Measurements from ENCODE around the gene SDHC. TPM values are rescaled to one million over a fixed set of nuclear protein-coding genes. Genes with fewer than 3 reads are reported as not detected.
"Not testable (repeated sequence)": the region's sequence is repeated elsewhere in the genome, so short reads cannot be mapped to it uniquely, and the experiment has no call there.

The SDHC gene
- total and polyA plus RNA-seq, 8 donors = 18.2 to 91.4 (median 56.3) TPM

DNA sequence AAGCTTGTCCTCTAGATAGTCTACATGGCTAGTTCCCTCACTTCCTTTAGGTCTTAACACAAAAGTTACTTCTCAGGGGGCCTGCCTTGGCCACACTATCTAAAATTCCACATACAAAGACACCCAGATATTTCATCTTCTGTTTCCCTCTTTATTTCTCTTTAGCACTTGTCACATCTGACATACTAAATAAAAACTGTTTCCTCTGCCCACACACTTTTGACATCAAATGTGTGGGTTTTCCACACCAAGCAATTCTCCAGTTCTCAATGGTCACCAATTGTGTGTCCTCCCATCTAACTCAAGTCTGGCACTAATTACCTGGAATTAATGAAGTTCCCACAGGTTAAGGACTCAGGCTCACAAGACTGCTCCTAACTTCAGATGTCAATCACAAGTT is 79.0 kb downstream of the SDHC start:
- Histone ChIP-seq H3K4me1 (peaks cover 0 to 6% (median 5%) of the 10 kb centered on the region in 3 donors), H3K36me3 (no peaks in the 10 kb centered on the region), H3K4me3 (no peak overlapping the region), H3K9me3 (no peaks in the 10 kb centered on the region), H3K27me3 (no peaks in the 10 kb centered on the region), H3K27ac (no peak overlapping the region)
- TF ChIP-seq, protein P1, sequence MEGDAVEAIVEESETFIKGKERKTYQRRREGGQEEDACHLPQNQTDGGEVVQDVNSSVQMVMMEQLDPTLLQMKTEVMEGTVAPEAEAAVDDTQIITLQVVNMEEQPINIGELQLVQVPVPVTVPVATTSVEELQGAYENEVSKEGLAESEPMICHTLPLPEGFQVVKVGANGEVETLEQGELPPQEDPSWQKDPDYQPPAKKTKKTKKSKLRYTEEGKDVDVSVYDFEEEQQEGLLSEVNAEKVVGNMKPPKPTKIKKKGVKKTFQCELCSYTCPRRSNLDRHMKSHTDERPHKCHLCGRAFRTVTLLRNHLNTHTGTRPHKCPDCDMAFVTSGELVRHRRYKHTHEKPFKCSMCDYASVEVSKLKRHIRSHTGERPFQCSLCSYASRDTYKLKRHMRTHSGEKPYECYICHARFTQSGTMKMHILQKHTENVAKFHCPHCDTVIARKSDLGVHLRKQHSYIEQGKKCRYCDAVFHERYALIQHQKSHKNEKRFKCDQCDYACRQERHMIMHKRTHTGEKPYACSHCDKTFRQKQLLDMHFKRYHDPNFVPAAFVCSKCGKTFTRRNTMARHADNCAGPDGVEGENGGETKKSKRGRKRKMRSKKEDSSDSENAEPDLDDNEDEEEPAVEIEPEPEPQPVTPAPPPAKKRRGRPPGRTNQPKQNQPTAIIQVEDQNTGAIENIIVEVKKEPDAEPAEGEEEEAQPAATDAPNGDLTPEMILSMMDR (IDR thresholded peaks at IDR 0.05) = no peak
- FAIRE-seq (no peak), ATAC-seq (no peak), DNase-seq (no peak)
- intact Hi-C loops (cut with DNase I) = no loop called here

DNA sequence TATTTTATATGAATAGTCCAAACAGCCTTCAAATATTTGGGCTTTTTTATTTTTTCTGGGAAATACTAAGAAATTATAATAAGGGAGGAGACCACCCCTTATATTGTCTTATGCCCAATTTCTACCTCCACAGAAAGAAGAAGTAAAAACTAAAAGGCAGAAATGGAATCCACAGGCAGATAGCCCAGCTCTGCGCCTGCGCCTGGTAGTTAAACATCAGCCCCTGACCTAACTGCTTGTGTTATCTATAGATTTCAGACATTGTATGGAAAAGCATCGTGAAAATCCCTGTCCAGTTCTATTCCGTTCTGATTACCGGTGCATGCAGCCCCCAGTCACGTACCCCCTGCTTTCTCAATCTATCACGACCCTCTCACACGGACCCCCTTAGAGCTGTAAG is 82.9 kb downstream of the SDHC start:
- 88 to 90% methylated on average over 8 of the region's 8 CpGs for WGBS, 2 donors
- peak in 1 of 6 donors; percentile 4 for DNase-seq
- H3K27me3 ChIP-seq; H3K4me3 ChIP-seq; intact Hi-C loops (cut with DNase I); FAIRE-seq; H3K36me3 ChIP-seq; ATAC-seq; H3K9me3 ChIP-seq; H3K27ac ChIP-seq: not testable (repeated sequence)
- H3K4me1 ChIP-seq = peaks cover 0 to 15% (median 5%) of the 10 kb centered on the region in 3 donors

DNA sequence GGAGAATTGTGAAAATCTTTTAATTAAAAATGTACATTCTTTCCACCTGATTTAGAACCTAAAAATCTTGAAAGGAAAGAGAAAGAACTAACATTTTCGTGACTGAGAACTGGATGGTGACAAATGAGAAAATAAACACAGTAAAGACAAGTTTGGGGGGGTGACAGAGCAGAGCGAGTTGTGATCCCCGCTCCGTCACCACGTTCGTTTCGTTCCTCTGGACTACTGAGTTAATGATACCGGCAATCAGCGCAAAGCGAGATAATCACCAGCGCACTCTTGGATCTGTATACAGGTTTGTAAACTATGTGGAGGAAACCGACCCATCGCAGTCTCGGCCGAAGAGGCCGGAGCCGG is 84.7 kb downstream of the SDHC start:
- DNase-seq (no peak), FAIRE-seq (no peak), ATAC-seq (peak in 3 of 4 donors; percentile 12 to 35 (median 33))
- H3K4me1 ChIP-seq = peaks cover 0 to 17% (median 5%) of the 10 kb centered on the region in 3 donors
- WGBS, 2 donors = 2 to 3% methylated on average over 17 of the region's 17 CpGs
- no peaks in the 10 kb centered on the region for H3K27me3 ChIP-seq
- peak overlapping the region; percentile 51 to 73 (median 56) for H3K4me3 ChIP-seq
- intact Hi-C loops (cut with DNase I) = no loop called here
- H3K36me3 ChIP-seq = no peaks in the 10 kb centered on the region
- TF ChIP-seq, protein P1 (IDR thresholded peaks at IDR 0.05) = no peak
- no peaks in the 10 kb centered on the region for H3K9me3 ChIP-seq
- peak overlapping the region; percentile 100 for H3K27ac ChIP-seq

DNA sequence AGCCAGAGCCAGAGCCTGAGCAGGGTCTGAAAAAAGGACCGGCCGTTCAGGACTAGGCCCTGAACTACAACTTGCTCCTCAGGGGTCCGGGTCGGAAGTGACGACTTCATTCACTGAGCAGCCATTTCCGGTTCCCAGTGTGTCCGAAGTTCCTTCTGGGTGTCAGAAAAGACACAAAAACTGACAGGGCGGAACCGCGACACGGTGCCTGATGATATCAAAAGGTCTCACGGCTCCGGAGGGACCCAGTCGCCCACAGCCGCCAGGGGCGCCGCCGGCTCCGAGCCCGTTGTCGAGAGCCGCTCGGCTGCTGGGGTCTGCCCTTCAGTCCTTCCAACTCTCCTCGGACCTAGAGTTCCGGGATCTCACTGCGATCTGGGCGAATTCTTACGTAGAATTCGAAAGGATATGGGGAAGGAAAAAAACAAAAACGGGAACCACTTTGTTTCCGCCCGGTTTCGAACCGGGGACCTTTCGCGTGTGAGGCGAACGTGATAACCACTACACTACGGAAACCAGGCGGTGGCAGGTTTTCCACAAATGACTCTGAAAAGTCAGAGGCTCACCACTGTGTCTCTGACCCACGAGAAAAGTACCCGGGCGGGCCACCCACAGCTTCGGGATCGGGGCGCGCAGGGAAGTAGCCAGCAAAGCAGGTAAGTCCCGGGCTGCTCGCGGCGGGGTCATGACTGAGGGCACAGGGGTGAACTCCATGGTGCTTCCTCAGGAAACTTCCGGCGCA is 85.2 kb downstream of the SDHC start:
- Histone ChIP-seq H3K9me3 (no peaks in the 10 kb centered on the region), H3K27me3 (no peaks in the 10 kb centered on the region), H3K36me3 (no peaks in the 10 kb centered on the region), H3K4me3 (peak overlapping the region; percentile 51 to 73 (median 56)), H3K27ac (peak overlapping the region; percentile 100), H3K4me1 (peaks cover 0 to 19% (median 5%) of the 10 kb centered on the region in 3 donors)
- ATAC-seq = peak; percentile 82 to 89 (median 86)
- 0 to 1% methylated on average over 53 of the region's 53 CpGs for WGBS, 2 donors
- TF ChIP-seq, protein P1 (IDR thresholded peaks at IDR 0.05) = peak; percentile 10 to 24 (median 18)
- intact Hi-C loops (cut with DNase I) = no loop called here
- DNase-seq = peak; percentile 82 to 96 (median 92)
- no peak for FAIRE-seq

DNA sequence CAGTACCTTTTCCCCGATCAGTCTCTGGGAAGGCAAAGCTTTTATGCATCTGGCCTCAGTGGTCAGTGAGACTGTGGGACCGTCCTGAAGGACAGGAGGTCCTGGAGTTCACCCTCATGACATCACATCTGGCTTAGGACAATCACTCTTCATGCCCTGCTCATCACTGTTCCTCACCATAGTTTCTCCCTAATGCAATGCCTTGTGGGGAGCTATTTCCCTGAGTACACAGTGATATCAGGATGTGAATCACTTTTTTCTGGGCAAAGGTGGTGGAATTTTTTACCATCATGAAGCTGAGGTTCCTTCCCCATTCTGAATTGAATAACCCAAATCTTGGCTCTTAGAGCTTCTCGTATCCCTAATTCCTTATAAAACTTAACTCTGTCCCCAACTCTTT is 88.3 kb downstream of the SDHC start:
- FAIRE-seq (no peak), DNase-seq (no peak), ATAC-seq (no peak)
- Histone ChIP-seq H3K4me1 (peaks cover 5 to 22% (median 5%) of the 10 kb centered on the region in 3 donors), H3K36me3 (no peaks in the 10 kb centered on the region), H3K27me3 (no peaks in the 10 kb centered on the region), H3K4me3 (no peak overlapping the region), H3K9me3 (no peaks in the 10 kb centered on the region), H3K27ac (no peak overlapping the region)
- WGBS, 2 donors = 85 to 89% methylated on average over 3 of the region's 3 CpGs
- intact Hi-C loops (cut with DNase I) = no loop called here
- TF ChIP-seq, protein P1 (IDR thresholded peaks at IDR 0.05) = no peak
